Activated B cell treated with CpG ODN at 0.5 μM for 24 hours (primary cell): ENCODE results near the gene TMX2. TPM values are rescaled to one million over a fixed set of nuclear protein-coding genes. Genes with fewer than 3 reads are reported as not detected.
"Not testable (repeated sequence)": the region's sequence is repeated elsewhere in the genome, so short reads cannot be mapped to it uniquely, and the experiment has no call there.

Experiments
- ATAC-seq: fragments of 200-7000 bp; cut with Tn5 transposase; one replicate; pipeline ENCODE4 v1.10.0; 2021; ENCODE audit warnings: low read depth, mild to moderate bottlenecking, moderate library complexity
- CTCF ChIA-PET: fragments of 350-600 bp; sonication (Branson Sonifier 250); formaldehyde crosslinking; loops from one replicate; lab custom pipeline; 2021; ENCODE audit warnings: antibody characterized with exemption; lab: Charles Lee
- POLR2A ChIA-PET: fragments of 350-600 bp; sonication (Branson Sonifier 250); formaldehyde crosslinking; loops from one replicate; lab custom pipeline; 2021; ENCODE audit warnings: antibody characterized with exemption; lab: Charles Lee
- DNase-seq: peaks from one replicate; pipeline ENCODE4 v3.0.0; 2022
- H3K27ac Mint-ChIP-seq: one replicate; pipeline ENCODE4 v1.8.0; 2020; ENCODE audit warnings: mixed read lengths
- H3K27me3 Mint-ChIP-seq: one replicate; pipeline ENCODE4 v1.8.0; 2021; ENCODE audit warnings: mixed read lengths
- H3K36me3 Mint-ChIP-seq: one replicate; pipeline ENCODE4 v1.8.0; 2021; ENCODE audit warnings: low read depth, mixed read lengths
- H3K4me1 Mint-ChIP-seq: one replicate; pipeline ENCODE4 v1.8.0; 2021; ENCODE audit warnings: mixed read lengths
- H3K4me3 Mint-ChIP-seq: one replicate; pipeline ENCODE4 v1.8.0; 2020; ENCODE audit warnings: mild to moderate bottlenecking, mixed read lengths
- H3K9me3 Mint-ChIP-seq: one replicate; pipeline ENCODE4 v1.8.0; 2020; ENCODE audit warnings: mixed read lengths
- CTCF ChIP-seq: fragments of 200-600 bp; IDR thresholded peaks from one replicate; pipeline ENCODE4 v1.8.0; 2022; ENCODE audit warnings: antibody characterized with exemption, mild to moderate bottlenecking
- intact Hi-C: fragments of 100-400 bp; cut with micrococcal nuclease; formaldehyde crosslinking; loops from one replicate; pipeline ENCODE4 v1.15.1; 2024
- total RNA-seq: library from RNA; stranded (reverse); gene quantifications from 2 replicates; pipeline ENCODE4 v1.2.3, GENCODE V29; 2022

The TMX2 gene
- total RNA-seq, 1 donor from 2014 or later = 53.2 TPM

- Mint-ChIP-seq H3K27me3 (no peaks in the 10 kb centered on the region), H3K4me3 (peak within 1 kb of the TSS; percentile 98), H3K27ac (peak within 1 kb of the TSS; percentile 96), H3K36me3 (peaks cover 24% of the 10 kb centered on the region), H3K9me3 (no peaks in the 10 kb centered on the region), H3K4me1 (peaks cover 47% of the 10 kb centered on the region)
- ChIA-PET CTCF (interaction anchor here (0.9 to 4.1 kb wide), 3 partner anchors 30 to 255 kb away, joined by 3 to 26 read pairs (median 5); partner anchors contain the start of gene SELENOH), POLR2A (interaction anchor here (0.6 to 1.9 kb wide), 20 partner anchors 9 to 305 kb away, joined by 3 to 21 read pairs (median 4); partner anchors contain the start of genes CLP1, SELENOH, TIMM10 and ZDHHC5)
- no peak for TF ChIP-seq CTCF
- intact Hi-C loops = loop anchor here (1.0 to 2.0 kb wide), 9 partner anchors 30 to 867 kb away; partner anchors contain the start of genes CLP1, SELENOH, SSRP1 and TIMM10
- ATAC-seq (peak; percentile 33), DNase-seq (peak; percentile 70)
These were observed 758 bp upstream of the TMX2 start, which contains the start of gene MED19 for GRCh38 chr11:57711414-57712255. Gene MED19 (minus strand): TSS chr11:57712215. CDS start chr11:57712179, 36 bp downstream.

- CTCF ChIA-PET = interaction anchor here (1.1 to 1.6 kb wide), 2 partner anchors 81 to 87 kb away, joined by 3 to 13 read pairs; no protein-coding TSS in a partner anchor
- Mint-ChIP-seq H3K27ac (no peak overlapping the region), H3K36me3 (peaks cover 27% of the 10 kb centered on the region), H3K4me3 (peak overlapping the region; percentile 98), H3K9me3 (no peaks in the 10 kb centered on the region), H3K4me1 (peaks cover 41% of the 10 kb centered on the region), H3K27me3 (no peaks in the 10 kb centered on the region)
- POLR2A ChIA-PET = interaction anchor here (1.0 to 1.2 kb wide), 2 partner anchors 19 to 28 kb away, joined by 3 to 7 read pairs; partner anchors contain the start of gene SELENOH
- DNase-seq (no peak), ATAC-seq (no peak)
- TF ChIP-seq CTCF = no peak
- intact Hi-C loops = loop anchor here (2.0 kb wide), 1 partner anchor 379 kb away; the partner anchor contains the start of gene SSRP1
These were observed 1.4 kb downstream of the TMX2 start for GRCh38 chr11:57713835-57714234.

- CTCF ChIA-PET, H3K27me3 Mint-ChIP-seq, H3K27ac Mint-ChIP-seq, H3K4me3 Mint-ChIP-seq, POLR2A ChIA-PET, H3K9me3 Mint-ChIP-seq, ATAC-seq, DNase-seq, intact Hi-C loops: not testable (repeated sequence)
- peaks cover 25% of the 10 kb centered on the region for H3K4me1 Mint-ChIP-seq
- H3K36me3 Mint-ChIP-seq = peaks cover 33% of the 10 kb centered on the region
These were observed 4.3 kb downstream of the TMX2 start for GRCh38 chr11:57716726-57717125.

- ChIA-PET POLR2A (interaction anchor here (0.7 to 1.1 kb wide), 2 partner anchors 14 to 22 kb away, joined by 4 read pairs; partner anchors contain the start of gene SELENOH), CTCF (interaction anchor here (1.1 kb wide), 1 partner anchor 73 kb away, joined by 4 read pairs; no protein-coding TSS in a partner anchor)
- no peak overlapping the region for H3K27ac Mint-ChIP-seq
- no peaks in the 10 kb centered on the region for H3K27me3 Mint-ChIP-seq
- no peak overlapping the region for H3K4me3 Mint-ChIP-seq
- H3K9me3 Mint-ChIP-seq = no peaks in the 10 kb centered on the region
- peaks cover 10% of the 10 kb centered on the region for H3K4me1 Mint-ChIP-seq
- DNase-seq (no peak), ATAC-seq (no peak)
- no peak for TF ChIP-seq CTCF
- H3K36me3 Mint-ChIP-seq = peaks cover 17% of the 10 kb centered on the region
- intact Hi-C loops = no loop called here
These were observed 14.8 kb downstream of the TMX2 start for GRCh38 chr11:57727185-57727584.

GRCh38 chr11:57728829-57729228 is 16.4 kb downstream of the TMX2 start:
- no peak for TF ChIP-seq CTCF
- ATAC-seq = no peak
- Mint-ChIP-seq H3K9me3 (no peaks in the 10 kb centered on the region), H3K27me3 (no peaks in the 10 kb centered on the region), H3K27ac (peak overlapping the region; percentile 43), H3K4me1 (peaks cover 10% of the 10 kb centered on the region), H3K4me3 (no peak overlapping the region), H3K36me3 (peaks cover 18% of the 10 kb centered on the region)
- ChIA-PET POLR2A (interaction anchor here (0.7 to 1.5 kb wide), 3 partner anchors 13 to 17 kb away, joined by 3 to 5 read pairs (median 5); partner anchors contain the start of genes MED19, SELENOH and TMX2), CTCF (no interaction called here)
- DNase-seq = no peak
- intact Hi-C loops = no loop called here
